ENCODE data around the gene SETDB2. TPM values are rescaled to one million over a fixed set of nuclear protein-coding genes. Genes with fewer than 3 reads are reported as not detected.

The SETDB2 gene
- polyA plus RNA-seq, 1 experiment = 21.7 TPM

- Histone ChIP-seq H3K4me3 (ENCODE audit: low read depth, low read length) (no peak overlapping the region), H3K27me3 (ENCODE audit: control insufficient read depth, insufficient read depth, low read length) (no peaks in the 10 kb centered on the region), H3K9me3 (ENCODE audit: control insufficient read depth, insufficient read depth, low read length) (no peaks in the 10 kb centered on the region; the same call in 1 of the 2 replicates), H3K27ac (ENCODE audit: low read depth, low read length) (no peak overlapping the region)
- no peak for DNase-seq (ENCODE audit: low read depth, low spot score)
- CTCF ChIA-PET = no interaction called here
- TF ChIP-seq CTCF (IDR thresholded peaks at IDR 0.05; ENCODE audit: low read depth, low read length) = no peak
- POLR2A ChIA-PET = no interaction called here
Observed at GRCh38 chr13:49409008-49409407, 35.1 kb upstream of the SETDB2 start.

GRCh38 chr13:49410006-49410405 lies 34.1 kb upstream of the SETDB2 start:
- no peaks in the 10 kb centered on the region for H3K27me3 ChIP-seq (ENCODE audit: control insufficient read depth, insufficient read depth, low read length)
- ChIA-PET CTCF (no interaction called here), POLR2A (no interaction called here)
- no peak for DNase-seq (ENCODE audit: low read depth, low spot score)
- no peak overlapping the region for H3K4me3 ChIP-seq (ENCODE audit: low read depth, low read length)
- H3K27ac ChIP-seq (ENCODE audit: low read depth, low read length) = no peak overlapping the region
- H3K9me3 ChIP-seq (ENCODE audit: control insufficient read depth, insufficient read depth, low read length) = no peaks in the 10 kb centered on the region; the same call in 1 of the 2 replicates
- TF ChIP-seq CTCF (IDR thresholded peaks at IDR 0.05; ENCODE audit: low read depth, low read length) = no peak

GRCh38 chr13:49410477-49410876 lies 33.6 kb upstream of the SETDB2 start:
- ChIA-PET POLR2A (no interaction called here), CTCF (no interaction called here)
- H3K27ac ChIP-seq (ENCODE audit: low read depth, low read length) = no peak overlapping the region
- no peaks in the 10 kb centered on the region for H3K27me3 ChIP-seq (ENCODE audit: control insufficient read depth, insufficient read depth, low read length)
- no peaks in the 10 kb centered on the region for H3K9me3 ChIP-seq (ENCODE audit: control insufficient read depth, insufficient read depth, low read length)
- DNase-seq (ENCODE audit: low read depth, low spot score) = no peak
- no peak for TF ChIP-seq CTCF (IDR thresholded peaks at IDR 0.05; ENCODE audit: low read depth, low read length)
- no peak overlapping the region for H3K4me3 ChIP-seq (ENCODE audit: low read depth, low read length)

- Histone ChIP-seq H3K9me3 (ENCODE audit: control insufficient read depth, insufficient read depth, low read length) (no peaks in the 10 kb centered on the region), H3K27me3 (ENCODE audit: control insufficient read depth, insufficient read depth, low read length) (no peaks in the 10 kb centered on the region), H3K27ac (ENCODE audit: low read depth, low read length) (no peak overlapping the region), H3K4me3 (ENCODE audit: low read depth, low read length) (no peak overlapping the region)
- no peak for TF ChIP-seq CTCF (IDR thresholded peaks at IDR 0.05; ENCODE audit: low read depth, low read length)
- POLR2A ChIA-PET = no interaction called here
- DNase-seq (ENCODE audit: low read depth, low spot score) = no peak
- CTCF ChIA-PET = no interaction called here
Observed at GRCh38 chr13:49411353-49411752, 32.7 kb upstream of the SETDB2 start.

GRCh38 chr13:49412749-49413148 lies 31.3 kb upstream of the SETDB2 start:
- DNase-seq (ENCODE audit: low read depth, low spot score) = no peak
- POLR2A ChIA-PET = no interaction called here
- Histone ChIP-seq H3K9me3 (ENCODE audit: control insufficient read depth, insufficient read depth, low read length) (no peaks in the 10 kb centered on the region), H3K27ac (ENCODE audit: low read depth, low read length) (no peak overlapping the region), H3K4me3 (ENCODE audit: low read depth, low read length) (no peak overlapping the region), H3K27me3 (ENCODE audit: control insufficient read depth, insufficient read depth, low read length) (no peaks in the 10 kb centered on the region)
- no peak for TF ChIP-seq CTCF (IDR thresholded peaks at IDR 0.05; ENCODE audit: low read depth, low read length)
- CTCF ChIA-PET = no interaction called here

Measured in AG04450 (cell line).